SH-SY5Y (cell line): ENCODE measurements around the gene LHX1.

Experiments
- GATA2 ChIP-seq: IDR thresholded peaks from 2 replicates; pipeline ENCODE4 v1.6.1; 2011; ENCODE audit warnings: mild to moderate bottlenecking, low read depth, low read length
- GATA3 ChIP-seq: IDR thresholded peaks from 2 replicates; pipeline ENCODE4 v1.6.1; 2011; ENCODE audit warnings: low read depth, mild to moderate bottlenecking, low read length, moderate library complexity

DNA sequence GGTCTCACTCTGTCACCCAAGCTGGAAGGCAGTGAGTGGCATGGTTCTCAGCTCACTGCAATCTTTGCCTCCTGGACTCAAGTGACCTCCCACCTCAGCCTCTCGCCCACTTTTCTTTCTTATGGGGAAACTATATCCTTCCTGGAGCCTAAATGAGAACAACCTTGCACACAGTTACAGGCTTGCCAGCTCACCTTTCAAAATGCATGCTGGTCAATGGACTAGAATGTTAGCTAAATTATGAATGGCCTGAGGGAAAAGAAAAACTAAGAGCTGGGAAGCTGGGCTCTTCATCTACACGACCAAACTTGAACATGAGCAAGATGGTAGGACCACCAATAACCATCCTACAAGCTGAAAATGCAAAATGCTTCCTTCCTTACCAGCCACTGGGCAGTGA, 10.6 kb upstream of the LHX1 start:
- no peak for TF ChIP-seq GATA2
- no peak for TF ChIP-seq GATA3
